HEK293 (cell line): ENCODE data around the gene CYP2A6.

Source experiments
- BCL6B ChIP-seq: fragments of 450-650 bp; formaldehyde crosslinking; IDR thresholded peaks from 2 replicates; pipeline ENCODE4 v1.5.1; 2017; ENCODE audit warnings: missing biosample characterization, missing genetic modification characterization
- GLI4 ChIP-seq: fragments of 450-650 bp; formaldehyde crosslinking; IDR thresholded peaks from 2 replicates; pipeline ENCODE4 v1.5.1; 2016; ENCODE audit warnings: missing biosample characterization, missing genetic modification characterization
- GLIS1 ChIP-seq: fragments of 450-650 bp; formaldehyde crosslinking; IDR thresholded peaks from 2 replicates; pipeline ENCODE4 v1.5.1; 2016; ENCODE audit warnings: missing biosample characterization, missing genetic modification characterization
- RBAK ChIP-seq: fragments of 450-650 bp; formaldehyde crosslinking; IDR thresholded peaks from 2 replicates; pipeline ENCODE4 v1.5.1; 2016; ENCODE audit warnings: missing biosample characterization, missing genetic modification characterization
- SALL2 ChIP-seq: fragments of 450-650 bp; formaldehyde crosslinking; IDR thresholded peaks from 2 replicates; pipeline ENCODE4 v1.5.0; 2017; ENCODE audit warnings: missing biosample characterization, mild to moderate bottlenecking, missing genetic modification characterization, borderline replicate concordance
- SCRT2 ChIP-seq: fragments of 450-650 bp; formaldehyde crosslinking; IDR thresholded peaks from 2 replicates; pipeline ENCODE4 v1.5.1; 2016; ENCODE audit warnings: missing biosample characterization, missing genetic modification characterization
- TRIM28 ChIP-seq: IDR thresholded peaks from 2 replicates; pipeline ENCODE4 v1.6.1; 2011; ENCODE audit warnings: low read length, control low read depth, borderline replicate concordance
- ZBTB17 ChIP-seq: fragments of 450-650 bp; formaldehyde crosslinking; IDR thresholded peaks from 2 replicates; pipeline ENCODE4 v1.5.1; 2016; ENCODE audit warnings: missing biosample characterization, missing genetic modification characterization
- ZEB2 ChIP-seq: fragments of 450-650 bp; formaldehyde crosslinking; IDR thresholded peaks from 2 replicates; pipeline ENCODE4 v1.5.1; 2016; ENCODE audit warnings: missing biosample characterization, missing genetic modification characterization
- ZFHX2 ChIP-seq: fragments of 450-650 bp; formaldehyde crosslinking; conservative IDR thresholded peaks from 2 replicates; pipeline ENCODE4 v1.5.1; 2016; ENCODE audit warnings: missing biosample characterization, missing genetic modification characterization
- ZNF239 ChIP-seq: fragments of 450-650 bp; formaldehyde crosslinking; IDR thresholded peaks from 2 replicates; pipeline ENCODE4 v1.5.1; 2016; ENCODE audit warnings: missing biosample characterization, missing genetic modification characterization
- ZNF248 ChIP-seq: fragments of 450-650 bp; formaldehyde crosslinking; IDR thresholded peaks from 2 replicates; pipeline ENCODE4 v1.5.1; 2017; ENCODE audit warnings: missing biosample characterization, missing genetic modification characterization
- ZNF341 ChIP-seq: fragments of 450-650 bp; formaldehyde crosslinking; IDR thresholded peaks from 2 replicates; pipeline ENCODE4; 2016; ENCODE audit warnings: low read depth, missing biosample characterization, missing genetic modification characterization
- ZNF350 ChIP-seq: fragments of 450-650 bp; formaldehyde crosslinking; IDR thresholded peaks from 2 replicates; pipeline ENCODE4 v1.5.0; 2017; ENCODE audit warnings: missing biosample characterization, mild to moderate bottlenecking, missing genetic modification characterization
- ZNF423 ChIP-seq: fragments of 450-650 bp; formaldehyde crosslinking; IDR thresholded peaks from 2 replicates; pipeline ENCODE4 v1.5.1; 2016; ENCODE audit warnings: missing biosample characterization, missing genetic modification characterization
- ZNF555 ChIP-seq: fragments of 450-650 bp; formaldehyde crosslinking; conservative IDR thresholded peaks from 2 replicates; pipeline ENCODE4 v1.5.1; 2017; ENCODE audit warnings: missing biosample characterization, mild to moderate bottlenecking, missing genetic modification characterization, inconsistent platforms
- ZNF561 ChIP-seq: fragments of 450-650 bp; IDR thresholded peaks from 2 replicates; pipeline ENCODE4 v1.5.1; 2018; ENCODE audit warnings: missing biosample characterization, missing genetic modification characterization, borderline replicate concordance
- ZNF571 ChIP-seq: fragments of 450-650 bp; formaldehyde crosslinking; IDR thresholded peaks from 2 replicates; pipeline ENCODE4 v1.5.0; 2017; ENCODE audit warnings: missing biosample characterization, missing genetic modification characterization
- ZNF677 ChIP-seq: fragments of 450-650 bp; IDR thresholded peaks from 2 replicates; pipeline ENCODE4 v1.5.0; 2018; ENCODE audit warnings: missing biosample characterization, mild to moderate bottlenecking, missing genetic modification characterization, moderate library complexity
- ZNF791 ChIP-seq: fragments of 450-650 bp; formaldehyde crosslinking; IDR thresholded peaks from 2 replicates; pipeline ENCODE4 v1.5.1; 2016; ENCODE audit warnings: missing biosample characterization, missing genetic modification characterization
- ZNF792 ChIP-seq: fragments of 450-650 bp; formaldehyde crosslinking; IDR thresholded peaks from 2 replicates; pipeline ENCODE4 v1.5.1; 2016; ENCODE audit warnings: missing biosample characterization, missing genetic modification characterization
- ZNF837 ChIP-seq: fragments of 450-650 bp; formaldehyde crosslinking; IDR thresholded peaks from 2 replicates; pipeline ENCODE4 v1.5.1; 2016; ENCODE audit warnings: missing biosample characterization, missing genetic modification characterization
- ZSCAN16 ChIP-seq: fragments of 450-650 bp; formaldehyde crosslinking; IDR thresholded peaks from 2 replicates; pipeline ENCODE4 v1.5.1; 2016; ENCODE audit warnings: missing biosample characterization, missing genetic modification characterization
- TF ChIP-seq, protein P1 (sequence below): fragments of 450-650 bp; formaldehyde crosslinking; IDR thresholded peaks from 2 replicates; pipeline ENCODE4 v1.5.1; 2016; ENCODE audit warnings: missing biosample characterization, missing genetic modification characterization, low read depth
- TF ChIP-seq, protein P2 (sequence below): fragments of 450-650 bp; formaldehyde crosslinking; IDR thresholded peaks from 2 replicates; pipeline ENCODE4 v1.5.1; 2016; ENCODE audit warnings: missing biosample characterization, missing genetic modification characterization
- TF ChIP-seq, protein P3 (sequence below): fragments of 450-650 bp; formaldehyde crosslinking; IDR thresholded peaks from 2 replicates; pipeline ENCODE4 v1.5.1; 2016; ENCODE audit warnings: missing biosample characterization, missing genetic modification characterization
- TF ChIP-seq, protein P4 (sequence below): fragments of 450-650 bp; IDR thresholded peaks from 2 replicates; pipeline ENCODE4 v1.5.1; 2018; ENCODE audit warnings: missing biosample characterization, missing genetic modification characterization
- TF ChIP-seq, protein P5 (sequence below): fragments of 450-650 bp; formaldehyde crosslinking; IDR thresholded peaks from 2 replicates; pipeline ENCODE4 v1.5.1; 2016; ENCODE audit warnings: missing biosample characterization, missing genetic modification characterization
- TF ChIP-seq, protein P6 (sequence below): fragments of 450-650 bp; formaldehyde crosslinking; IDR thresholded peaks from 2 replicates; pipeline ENCODE4 v1.5.1; 2017; ENCODE audit warnings: missing biosample characterization, mild to moderate bottlenecking, missing genetic modification characterization, moderate library complexity

The CYP2A6 gene

DNA sequence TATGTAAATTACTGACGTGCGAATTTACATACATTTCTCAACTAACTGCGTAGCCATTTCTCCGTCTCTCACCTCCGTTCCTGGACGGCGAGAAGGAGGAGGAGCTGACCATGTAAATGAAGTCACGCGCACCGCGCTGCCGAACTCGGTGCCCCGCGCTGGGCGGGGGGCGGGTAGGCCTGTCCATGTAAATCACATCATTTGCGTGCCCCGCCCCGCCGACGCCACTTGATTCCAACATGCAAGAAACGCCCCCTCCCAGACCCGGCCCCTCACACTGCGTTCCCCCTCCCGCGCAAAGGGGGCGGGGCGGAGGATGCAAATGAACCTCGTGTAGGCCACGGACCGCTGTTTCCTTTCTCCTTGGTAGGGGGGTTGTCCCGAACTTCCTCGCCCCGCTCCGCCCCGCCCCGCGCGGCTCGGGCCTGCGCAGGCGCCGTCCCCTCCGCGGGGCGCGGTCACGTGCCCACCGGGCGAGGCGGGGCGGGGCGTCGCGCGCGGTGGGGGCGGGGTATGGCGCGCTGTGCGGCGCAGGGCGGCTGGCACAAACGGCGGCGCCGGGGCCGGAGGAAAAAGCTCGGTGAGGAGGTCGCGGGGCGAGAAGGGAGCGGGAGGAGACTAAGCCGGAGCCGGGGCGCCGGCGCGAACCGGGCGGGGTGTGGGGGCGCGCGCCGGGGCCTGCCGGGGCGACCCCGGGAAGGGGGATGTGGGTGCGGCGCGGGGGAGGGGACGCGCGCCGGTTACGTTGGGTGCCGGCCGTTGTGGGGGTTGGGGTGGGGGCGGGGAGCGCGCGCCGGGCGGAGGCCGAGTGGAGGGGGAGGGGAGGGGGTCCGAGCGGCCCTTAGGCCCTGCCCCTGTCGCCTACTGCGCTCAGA is 51.3 kb downstream of the CYP2A6 start, which contains the start of gene EGLN2 (continued):
- TF ChIP-seq BCL6B (tag by site-specific recombination): no peak
- TF ChIP-seq ZNF792 (tag by site-specific recombination): no peak
- TF ChIP-seq ZNF423 (tag by site-specific recombination): no peak
- peak; percentile 12 for TF ChIP-seq ZBTB17 (tag by site-specific recombination)
- no peak for TF ChIP-seq ZNF677 (tag by site-specific recombination)
- peak; percentile 86 for TF ChIP-seq GLIS1 (tag by site-specific recombination)
- TF ChIP-seq, protein P1, sequence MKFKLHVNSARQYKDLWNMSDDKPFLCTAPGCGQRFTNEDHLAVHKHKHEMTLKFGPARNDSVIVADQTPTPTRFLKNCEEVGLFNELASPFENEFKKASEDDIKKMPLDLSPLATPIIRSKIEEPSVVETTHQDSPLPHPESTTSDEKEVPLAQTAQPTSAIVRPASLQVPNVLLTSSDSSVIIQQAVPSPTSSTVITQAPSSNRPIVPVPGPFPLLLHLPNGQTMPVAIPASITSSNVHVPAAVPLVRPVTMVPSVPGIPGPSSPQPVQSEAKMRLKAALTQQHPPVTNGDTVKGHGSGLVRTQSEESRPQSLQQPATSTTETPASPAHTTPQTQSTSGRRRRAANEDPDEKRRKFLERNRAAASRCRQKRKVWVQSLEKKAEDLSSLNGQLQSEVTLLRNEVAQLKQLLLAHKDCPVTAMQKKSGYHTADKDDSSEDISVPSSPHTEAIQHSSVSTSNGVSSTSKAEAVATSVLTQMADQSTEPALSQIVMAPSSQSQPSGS: peak; percentile 21; the same call in 1 of the 2 replicates
- TF ChIP-seq ZNF791: no peak
- no peak for TF ChIP-seq ZNF555
- TF ChIP-seq, protein P2, sequence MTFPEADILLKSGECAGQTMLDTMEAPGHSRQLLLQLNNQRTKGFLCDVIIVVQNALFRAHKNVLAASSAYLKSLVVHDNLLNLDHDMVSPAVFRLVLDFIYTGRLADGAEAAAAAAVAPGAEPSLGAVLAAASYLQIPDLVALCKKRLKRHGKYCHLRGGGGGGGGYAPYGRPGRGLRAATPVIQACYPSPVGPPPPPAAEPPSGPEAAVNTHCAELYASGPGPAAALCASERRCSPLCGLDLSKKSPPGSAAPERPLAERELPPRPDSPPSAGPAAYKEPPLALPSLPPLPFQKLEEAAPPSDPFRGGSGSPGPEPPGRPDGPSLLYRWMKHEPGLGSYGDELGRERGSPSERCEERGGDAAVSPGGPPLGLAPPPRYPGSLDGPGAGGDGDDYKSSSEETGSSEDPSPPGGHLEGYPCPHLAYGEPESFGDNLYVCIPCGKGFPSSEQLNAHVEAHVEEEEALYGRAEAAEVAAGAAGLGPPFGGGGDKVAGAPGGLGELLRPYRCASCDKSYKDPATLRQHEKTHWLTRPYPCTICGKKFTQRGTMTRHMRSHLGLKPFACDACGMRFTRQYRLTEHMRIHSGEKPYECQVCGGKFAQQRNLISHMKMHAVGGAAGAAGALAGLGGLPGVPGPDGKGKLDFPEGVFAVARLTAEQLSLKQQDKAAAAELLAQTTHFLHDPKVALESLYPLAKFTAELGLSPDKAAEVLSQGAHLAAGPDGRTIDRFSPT (tag by site-specific recombination): peak; percentile 90
- TF ChIP-seq GLI4 (tag by site-specific recombination): no peak
- peak; percentile 82 for TF ChIP-seq ZFHX2 (tag by site-specific recombination)
- TF ChIP-seq SALL2 (tag by site-specific recombination): no peak
- TF ChIP-seq ZNF341 (tag by site-specific recombination): peak; percentile 81
- no peak for TF ChIP-seq ZNF561
- TF ChIP-seq, protein P3, sequence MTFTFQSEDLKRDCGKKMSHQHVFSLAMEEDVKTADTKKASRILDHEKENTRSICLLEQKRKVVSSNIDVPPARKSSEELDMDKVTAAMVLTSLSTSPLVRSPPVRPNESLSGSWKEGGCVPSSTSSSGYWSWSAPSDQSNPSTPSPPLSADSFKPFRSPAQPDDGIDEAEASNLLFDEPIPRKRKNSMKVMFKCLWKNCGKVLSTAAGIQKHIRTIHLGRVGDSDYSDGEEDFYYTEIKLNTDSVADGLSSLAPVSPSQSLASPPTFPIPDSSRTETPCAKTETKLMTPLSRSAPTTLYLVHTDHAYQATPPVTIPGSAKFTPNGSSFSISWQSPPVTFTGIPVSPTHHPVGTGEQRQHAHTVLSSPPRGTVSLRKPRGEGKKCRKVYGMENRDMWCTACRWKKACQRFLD (tag by site-specific recombination): no peak
- no peak for TF ChIP-seq ZNF350 (tag by site-specific recombination)
- TF ChIP-seq ZSCAN16 (tag by site-specific recombination): no peak
- no peak for TF ChIP-seq ZNF837 (tag by site-specific recombination)
- no peak for TF ChIP-seq ZNF239 (tag by site-specific recombination)
- TF ChIP-seq, protein P4, sequence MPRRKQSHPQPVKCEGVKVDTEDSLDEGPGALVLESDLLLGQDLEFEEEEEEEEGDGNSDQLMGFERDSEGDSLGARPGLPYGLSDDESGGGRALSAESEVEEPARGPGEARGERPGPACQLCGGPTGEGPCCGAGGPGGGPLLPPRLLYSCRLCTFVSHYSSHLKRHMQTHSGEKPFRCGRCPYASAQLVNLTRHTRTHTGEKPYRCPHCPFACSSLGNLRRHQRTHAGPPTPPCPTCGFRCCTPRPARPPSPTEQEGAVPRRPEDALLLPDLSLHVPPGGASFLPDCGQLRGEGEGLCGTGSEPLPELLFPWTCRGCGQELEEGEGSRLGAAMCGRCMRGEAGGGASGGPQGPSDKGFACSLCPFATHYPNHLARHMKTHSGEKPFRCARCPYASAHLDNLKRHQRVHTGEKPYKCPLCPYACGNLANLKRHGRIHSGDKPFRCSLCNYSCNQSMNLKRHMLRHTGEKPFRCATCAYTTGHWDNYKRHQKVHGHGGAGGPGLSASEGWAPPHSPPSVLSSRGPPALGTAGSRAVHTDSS (tag by site-specific recombination): no peak
- no peak for TF ChIP-seq ZNF571 (tag by site-specific recombination)
- no peak for TF ChIP-seq TRIM28
- TF ChIP-seq SCRT2 (tag by site-specific recombination): no peak
- TF ChIP-seq, protein P5, sequence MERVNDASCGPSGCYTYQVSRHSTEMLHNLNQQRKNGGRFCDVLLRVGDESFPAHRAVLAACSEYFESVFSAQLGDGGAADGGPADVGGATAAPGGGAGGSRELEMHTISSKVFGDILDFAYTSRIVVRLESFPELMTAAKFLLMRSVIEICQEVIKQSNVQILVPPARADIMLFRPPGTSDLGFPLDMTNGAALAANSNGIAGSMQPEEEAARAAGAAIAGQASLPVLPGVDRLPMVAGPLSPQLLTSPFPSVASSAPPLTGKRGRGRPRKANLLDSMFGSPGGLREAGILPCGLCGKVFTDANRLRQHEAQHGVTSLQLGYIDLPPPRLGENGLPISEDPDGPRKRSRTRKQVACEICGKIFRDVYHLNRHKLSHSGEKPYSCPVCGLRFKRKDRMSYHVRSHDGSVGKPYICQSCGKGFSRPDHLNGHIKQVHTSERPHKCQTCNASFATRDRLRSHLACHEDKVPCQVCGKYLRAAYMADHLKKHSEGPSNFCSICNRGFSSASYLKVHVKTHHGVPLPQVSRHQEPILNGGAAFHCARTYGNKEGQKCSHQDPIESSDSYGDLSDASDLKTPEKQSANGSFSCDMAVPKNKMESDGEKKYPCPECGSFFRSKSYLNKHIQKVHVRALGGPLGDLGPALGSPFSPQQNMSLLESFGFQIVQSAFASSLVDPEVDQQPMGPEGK: peak; percentile 100
- no peak for TF ChIP-seq ZNF248 (tag by site-specific recombination)
- peak; percentile 95 for TF ChIP-seq ZEB2 (tag by site-specific recombination)
- TF ChIP-seq, protein P6, sequence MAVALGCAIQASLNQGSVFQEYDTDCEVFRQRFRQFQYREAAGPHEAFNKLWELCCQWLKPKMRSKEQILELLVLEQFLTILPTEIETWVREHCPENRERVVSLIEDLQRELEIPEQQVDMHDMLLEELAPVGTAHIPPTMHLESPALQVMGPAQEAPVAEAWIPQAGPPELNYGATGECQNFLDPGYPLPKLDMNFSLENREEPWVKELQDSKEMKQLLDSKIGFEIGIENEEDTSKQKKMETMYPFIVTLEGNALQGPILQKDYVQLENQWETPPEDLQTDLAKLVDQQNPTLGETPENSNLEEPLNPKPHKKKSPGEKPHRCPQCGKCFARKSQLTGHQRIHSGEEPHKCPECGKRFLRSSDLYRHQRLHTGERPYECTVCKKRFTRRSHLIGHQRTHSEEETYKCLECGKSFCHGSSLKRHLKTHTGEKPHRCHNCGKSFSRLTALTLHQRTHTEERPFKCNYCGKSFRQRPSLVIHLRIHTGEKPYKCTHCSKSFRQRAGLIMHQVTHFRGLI (tag by site-specific recombination): no peak; the same call in 1 of the 2 replicates
- no peak for TF ChIP-seq RBAK (tag by site-specific recombination)
